HepG2 (cell line): ENCODE results near the gene QRICH2. TPM values are rescaled to one million over a fixed set of nuclear protein-coding genes. Genes with fewer than 3 reads are reported as not detected.

Experiments used
- ATAC-seq: fragments of 200-7000 bp; cut with Tn5 transposase; 3 replicates; pipeline ENCODE4 v1.9.1; 2020; ENCODE audit warnings: mild to moderate bottlenecking, moderate library complexity
- BruUV-seq: library from RNA; stranded (reverse); fragments of 400-500 nt; replicated peaks from 2 replicates; lab custom pipeline; 2021; lab: Mats Ljungman, UMichigan
- CTCF ChIA-PET: fragments of 300-600 bp; formaldehyde crosslinking; extraction: SDS; loops from one replicate; lab custom pipeline; 2021; ENCODE audit warnings: low total read pairs, inconsistent platforms, low intra/inter-chr PET ratio; lab: Yijun Ruan, JAX
- POLR2A ChIA-PET: fragments of 350-600 bp; sonication (Branson Sonifier 250); formaldehyde crosslinking; loops from one replicate; lab custom pipeline; 2020; ENCODE audit warnings: antibody characterized with exemption, inconsistent platforms; lab: Yijun Ruan, JAX
- DNase-seq: peaks from one replicate; pipeline ENCODE4 v3.0.0-alpha.2; 2015; ENCODE audit warnings: low spot score
- FAIRE-seq: peaks from 3 replicates; lab custom pipeline; 2011; peaks lifted over from hg19 to GRCh38; lab: Jason Lieb, UNC
- H2AFZ ChIP-seq: one replicate; pipeline ENCODE4 v1.6.1; 2011; ENCODE audit warnings: low read length, inconsistent platforms
- H3K27ac ChIP-seq: fragments of 300-600 bp; 3 replicates; pipeline ENCODE4 v1.8.0; 2011; ENCODE audit warnings: mixed run types, mild to moderate bottlenecking, mixed read lengths, low read length, inconsistent platforms; ENCODE audit not compliant: insufficient read depth; ENCODE audit errors: extremely low read length
- H3K27me3 ChIP-seq, 2 experiments: fragments of 200-600 bp in 1 of 2; 2 replicates in 1 of 2; 3 replicates in 1 of 2; pipeline versions ENCODE4 v1.6.0 to v1.8.0; 2011; ENCODE audit warnings: low read length in 2 of 2, mild to moderate bottlenecking in 2 of 2, moderate library complexity in 2 of 2, inconsistent platforms in 1 of 2; ENCODE audit not compliant: insufficient read depth in 2 of 2, control insufficient read depth in 1 of 2
- H3K36me3 ChIP-seq, 2 experiments: fragments of 200-600 bp in 1 of 2; replicated peaks in 1 of 2; 2 replicates in 1 of 2; 3 replicates in 1 of 2; pipeline versions ENCODE4 v1.5.1 to v1.8.0; 2011; ENCODE audit warnings: low read length in 2 of 2, inconsistent platforms in 1 of 2; ENCODE audit not compliant: insufficient read depth in 2 of 2, control insufficient read depth in 1 of 2
- H3K4me1 ChIP-seq: 2 replicates; pipeline ENCODE4 v1.5.1; 2012; ENCODE audit warnings: low read length, inconsistent platforms; ENCODE audit not compliant: insufficient read depth
- H3K4me2 ChIP-seq: 2 replicates; pipeline ENCODE4 v1.6.0; 2011; ENCODE audit warnings: low read depth, low read length, inconsistent platforms
- H3K4me3 ChIP-seq, 3 experiments: fragments of 200-600 bp in 1 of 3; sonication (generic), shearing (Covaris generic) in 1 of 3; replicated peaks in 1 of 3; 2 replicates each; pipeline ENCODE4 v1.5.1; 2011 to 2016; ENCODE audit warnings: low read length in 3 of 3, inconsistent platforms in 2 of 3, low read depth in 2 of 3, mild to moderate bottlenecking in 2 of 3, control low read depth in 1 of 3, mixed read lengths in 1 of 3; ENCODE audit not compliant: insufficient read depth in 1 of 3
- H3K79me2 ChIP-seq: one replicate; pipeline ENCODE4 v1.6.1; 2011; ENCODE audit warnings: low read length, inconsistent platforms; ENCODE audit not compliant: insufficient read depth
- H3K9ac ChIP-seq: 2 replicates; pipeline ENCODE4 v1.6.0; 2011; ENCODE audit warnings: mild to moderate bottlenecking, low read depth, low read length, inconsistent platforms; ENCODE audit not compliant: insufficient read depth
- H3K9me3 ChIP-seq: 2 replicates; pipeline ENCODE4 v1.5.1; 2012; ENCODE audit warnings: mild to moderate bottlenecking, low read length
- H4K20me1 ChIP-seq: 2 replicates; pipeline ENCODE4 v1.6.0; 2011; ENCODE audit warnings: inconsistent platforms, mild to moderate bottlenecking, low read length, moderate library complexity; ENCODE audit not compliant: insufficient read depth
- HCFC1 ChIP-seq: fragments of 150-350 bp; IDR thresholded peaks from 2 replicates; pipeline ENCODE4 v1.6.1; 2014; ENCODE audit warnings: low read depth, low read length
- HNRNPL ChIP-seq: fragments of 200-400 bp; formaldehyde crosslinking; IDR thresholded peaks from 2 replicates; pipeline ENCODE4 v1.6.1; 2017; ENCODE audit warnings: mild to moderate bottlenecking, low read depth, low read length
- MYNN ChIP-seq: sonication (generic); formaldehyde crosslinking; IDR thresholded peaks from 2 replicates; pipeline ENCODE4 v1.4.0; 2020; ENCODE audit warnings: mild to moderate bottlenecking, low read depth, missing genetic modification reagents
- PHF5A ChIP-seq: IDR thresholded peaks from one replicate; pipeline ENCODE4 v1.6.1; 2018; ENCODE audit warnings: low read depth, missing genetic modification reagents; ENCODE audit not compliant: unreplicated experiment
- ZFP90 ChIP-seq: sonication (generic); formaldehyde crosslinking; IDR thresholded peaks from 2 replicates; pipeline ENCODE4 v1.8.0; 2022; ENCODE audit warnings: missing genetic modification reagents, mild to moderate bottlenecking, inconsistent platforms, borderline replicate concordance
- ZNF337 ChIP-seq: sonication (generic); formaldehyde crosslinking; IDR thresholded peaks from 2 replicates; pipeline ENCODE4 v1.5.1; 2020; ENCODE audit warnings: missing genetic modification reagents, low read depth, mild to moderate bottlenecking, borderline replicate concordance
- ZNF430 ChIP-seq: sonication (generic); formaldehyde crosslinking; IDR thresholded peaks from 2 replicates; pipeline ENCODE4 v1.9.0; 2021; ENCODE audit warnings: mild to moderate bottlenecking, missing genetic modification reagents
- ZNF720 ChIP-seq: sonication (generic); formaldehyde crosslinking; IDR thresholded peaks from 2 replicates; pipeline ENCODE4 v1.4.0; 2020; ENCODE audit warnings: missing genetic modification reagents
- ZNF761 ChIP-seq: sonication (generic); formaldehyde crosslinking; conservative IDR thresholded peaks from 2 replicates; pipeline ENCODE4 v1.4.0; 2020; ENCODE audit warnings: mild to moderate bottlenecking, missing genetic modification reagents
- WGBS: methylation state at CpG from one replicate; pipeline ENCODE4 v1.1.6; 2017; ENCODE audit warnings: low lambda C conversion rate; 5-methylcytosine and 5-hydroxymethylcytosine counted together
- in situ Hi-C: cut with HindIII; loops from 2 replicates; pipeline ENCODE4 v1.10.0; 2017; ENCODE audit warnings: low pct_unique_long_range_greater_than_20kb; ENCODE audit not compliant: extremely low pct_ligation_motif_present
- intact Hi-C: fragments of 100-400 bp; cut with micrococcal nuclease; formaldehyde crosslinking; loops from one replicate; pipeline ENCODE4 v1.10.0; 2022; ENCODE audit not compliant: unreplicated experiment
- polyA plus RNA-seq, 8 experiments: library from polyadenylated mRNA; depleted of rRNA in 3 of 8; stranded (reverse) in 7 of 8; unstranded in 1 of 8; fragments of >200 nt; fragmentation: Illumina TruSeq in 4 of 8; extraction: Trizol in 4 of 8; gene quantifications; 2 replicates each; pipeline versions ENCODE4 v1.2.1 to v1.2.3, GENCODE V29; 2011 to 2016; ENCODE audit warnings: low read depth in 4 of 8, missing spikeins in 1 of 8, mixed read lengths in 1 of 8; ENCODE audit not compliant: insufficient read depth in 1 of 8
- total RNA-seq, 5 experiments: library from RNA; depleted of rRNA; stranded (reverse); fragments of >200 nt; fragmentation: Illumina TruSeq; extraction: Trizol; gene quantifications; 2 replicates each; pipeline ENCODE4 v1.2.3, GENCODE V29; 2016; ENCODE audit warnings: low read depth in 1 of 5
- TF ChIP-seq, protein P1 (sequence below): sonication (generic); formaldehyde crosslinking; IDR thresholded peaks from 2 replicates; pipeline ENCODE4 v1.4.0; 2020; ENCODE audit warnings: missing genetic modification reagents, borderline replicate concordance
- TF ChIP-seq, protein P2 (sequence below): sonication (generic); formaldehyde crosslinking; IDR thresholded peaks from 2 replicates; pipeline ENCODE4 v1.4.0; 2020; ENCODE audit warnings: missing genetic modification reagents
- TF ChIP-seq, protein P3 (sequence below): sonication (generic); formaldehyde crosslinking; IDR thresholded peaks from 2 replicates; pipeline ENCODE4 v1.4.0; 2020; ENCODE audit warnings: missing genetic modification reagents

Gene QRICH2
- total and polyA plus RNA-seq, 2 of the 13 experiments (the other 11 are each of a cell fraction or from before 2014, with no cell fraction given): 3.7 to 5.7 TPM

DNA sequence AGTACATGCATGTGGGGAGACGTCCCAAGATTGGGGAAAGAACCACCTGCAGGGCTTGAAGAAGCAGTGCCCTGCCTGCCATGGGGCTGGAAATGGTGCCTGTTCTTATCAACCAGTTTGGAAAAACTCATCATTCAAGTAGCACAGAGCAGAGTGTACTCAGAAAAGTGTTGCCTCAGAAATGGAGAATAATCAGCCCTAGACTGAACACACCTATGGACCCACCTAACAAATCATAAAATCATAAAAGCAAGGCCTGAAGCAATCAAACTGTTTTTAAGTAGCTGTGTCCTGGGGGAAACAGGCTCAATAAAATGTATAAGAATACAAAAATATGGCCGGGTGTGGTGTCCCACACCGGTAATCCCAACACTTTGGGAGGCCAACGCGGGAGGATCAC is 11.2 kb downstream of the QRICH2 start (continued):
- TF ChIP-seq, protein P1, sequence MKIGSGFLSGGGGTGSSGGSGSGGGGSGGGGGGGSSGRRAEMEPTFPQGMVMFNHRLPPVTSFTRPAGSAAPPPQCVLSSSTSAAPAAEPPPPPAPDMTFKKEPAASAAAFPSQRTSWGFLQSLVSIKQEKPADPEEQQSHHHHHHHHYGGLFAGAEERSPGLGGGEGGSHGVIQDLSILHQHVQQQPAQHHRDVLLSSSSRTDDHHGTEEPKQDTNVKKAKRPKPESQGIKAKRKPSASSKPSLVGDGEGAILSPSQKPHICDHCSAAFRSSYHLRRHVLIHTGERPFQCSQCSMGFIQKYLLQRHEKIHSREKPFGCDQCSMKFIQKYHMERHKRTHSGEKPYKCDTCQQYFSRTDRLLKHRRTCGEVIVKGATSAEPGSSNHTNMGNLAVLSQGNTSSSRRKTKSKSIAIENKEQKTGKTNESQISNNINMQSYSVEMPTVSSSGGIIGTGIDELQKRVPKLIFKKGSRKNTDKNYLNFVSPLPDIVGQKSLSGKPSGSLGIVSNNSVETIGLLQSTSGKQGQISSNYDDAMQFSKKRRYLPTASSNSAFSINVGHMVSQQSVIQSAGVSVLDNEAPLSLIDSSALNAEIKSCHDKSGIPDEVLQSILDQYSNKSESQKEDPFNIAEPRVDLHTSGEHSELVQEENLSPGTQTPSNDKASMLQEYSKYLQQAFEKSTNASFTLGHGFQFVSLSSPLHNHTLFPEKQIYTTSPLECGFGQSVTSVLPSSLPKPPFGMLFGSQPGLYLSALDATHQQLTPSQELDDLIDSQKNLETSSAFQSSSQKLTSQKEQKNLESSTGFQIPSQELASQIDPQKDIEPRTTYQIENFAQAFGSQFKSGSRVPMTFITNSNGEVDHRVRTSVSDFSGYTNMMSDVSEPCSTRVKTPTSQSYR (CRISPR knock-in tag): no peak
- no peak for TF ChIP-seq ZNF430

- WGBS: 90% methylated on average over 4 of the region's 4 CpGs
- ATAC-seq: no peak
Observed at GRCh38 chr17:76296186-76296585, 11.9 kb downstream of the QRICH2 start.

More at GRCh38 chr17:76296186-76296585, 11.9 kb downstream of the QRICH2 start:
- peaks cover 6 to 7% of the 10 kb centered on the region in 2 experiments; a peak in 2 of 5 replicates for H3K36me3 ChIP-seq
- no peaks in the 10 kb centered on the region for H3K79me2 ChIP-seq
- H3K4me1 ChIP-seq: no peaks in the 10 kb centered on the region
- H4K20me1 ChIP-seq: no peaks in the 10 kb centered on the region
- H2AFZ ChIP-seq: no peak overlapping the region
- DNase-seq (no peak), FAIRE-seq (no peak)
- no peaks in the 10 kb centered on the region for H3K27me3 ChIP-seq
- no peak overlapping the region for H3K27ac ChIP-seq
- intact Hi-C loops: no loop called here
- H3K4me3 ChIP-seq: no peak overlapping the region
- H3K9me3 ChIP-seq: no peaks in the 10 kb centered on the region
- POLR2A ChIA-PET: interaction anchor here (1.6 kb wide), 1 partner anchor 192 kb away, joined by 3 read pairs; no protein-coding TSS in a partner anchor
- TF ChIP-seq ZNF761 (CRISPR knock-in tag) (no peak), ZNF720 (CRISPR knock-in tag) (no peak), MYNN (CRISPR knock-in tag) (no peak), ZFP90 (no peak), PHF5A (CRISPR knock-in tag) (no peak), HNRNPL (no peak), ZNF337 (CRISPR knock-in tag) (no peak), HCFC1 (no peak)
- TF ChIP-seq, protein P2, sequence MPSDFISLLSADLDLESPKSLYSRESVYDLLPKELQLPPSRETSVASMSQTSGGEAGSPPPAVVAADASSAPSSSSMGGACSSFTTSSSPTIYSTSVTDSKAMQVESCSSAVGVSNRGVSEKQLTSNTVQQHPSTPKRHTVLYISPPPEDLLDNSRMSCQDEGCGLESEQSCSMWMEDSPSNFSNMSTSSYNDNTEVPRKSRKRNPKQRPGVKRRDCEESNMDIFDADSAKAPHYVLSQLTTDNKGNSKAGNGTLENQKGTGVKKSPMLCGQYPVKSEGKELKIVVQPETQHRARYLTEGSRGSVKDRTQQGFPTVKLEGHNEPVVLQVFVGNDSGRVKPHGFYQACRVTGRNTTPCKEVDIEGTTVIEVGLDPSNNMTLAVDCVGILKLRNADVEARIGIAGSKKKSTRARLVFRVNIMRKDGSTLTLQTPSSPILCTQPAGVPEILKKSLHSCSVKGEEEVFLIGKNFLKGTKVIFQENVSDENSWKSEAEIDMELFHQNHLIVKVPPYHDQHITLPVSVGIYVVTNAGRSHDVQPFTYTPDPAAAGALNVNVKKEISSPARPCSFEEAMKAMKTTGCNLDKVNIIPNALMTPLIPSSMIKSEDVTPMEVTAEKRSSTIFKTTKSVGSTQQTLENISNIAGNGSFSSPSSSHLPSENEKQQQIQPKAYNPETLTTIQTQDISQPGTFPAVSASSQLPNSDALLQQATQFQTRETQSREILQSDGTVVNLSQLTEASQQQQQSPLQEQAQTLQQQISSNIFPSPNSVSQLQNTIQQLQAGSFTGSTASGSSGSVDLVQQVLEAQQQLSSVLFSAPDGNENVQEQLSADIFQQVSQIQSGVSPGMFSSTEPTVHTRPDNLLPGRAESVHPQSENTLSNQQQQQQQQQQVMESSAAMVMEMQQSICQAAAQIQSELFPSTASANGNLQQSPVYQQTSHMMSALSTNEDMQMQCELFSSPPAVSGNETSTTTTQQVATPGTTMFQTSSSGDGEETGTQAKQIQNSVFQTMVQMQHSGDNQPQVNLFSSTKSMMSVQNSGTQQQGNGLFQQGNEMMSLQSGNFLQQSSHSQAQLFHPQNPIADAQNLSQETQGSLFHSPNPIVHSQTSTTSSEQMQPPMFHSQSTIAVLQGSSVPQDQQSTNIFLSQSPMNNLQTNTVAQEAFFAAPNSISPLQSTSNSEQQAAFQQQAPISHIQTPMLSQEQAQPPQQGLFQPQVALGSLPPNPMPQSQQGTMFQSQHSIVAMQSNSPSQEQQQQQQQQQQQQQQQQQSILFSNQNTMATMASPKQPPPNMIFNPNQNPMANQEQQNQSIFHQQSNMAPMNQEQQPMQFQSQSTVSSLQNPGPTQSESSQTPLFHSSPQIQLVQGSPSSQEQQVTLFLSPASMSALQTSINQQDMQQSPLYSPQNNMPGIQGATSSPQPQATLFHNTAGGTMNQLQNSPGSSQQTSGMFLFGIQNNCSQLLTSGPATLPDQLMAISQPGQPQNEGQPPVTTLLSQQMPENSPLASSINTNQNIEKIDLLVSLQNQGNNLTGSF: no peak
- TF ChIP-seq, protein P3, sequence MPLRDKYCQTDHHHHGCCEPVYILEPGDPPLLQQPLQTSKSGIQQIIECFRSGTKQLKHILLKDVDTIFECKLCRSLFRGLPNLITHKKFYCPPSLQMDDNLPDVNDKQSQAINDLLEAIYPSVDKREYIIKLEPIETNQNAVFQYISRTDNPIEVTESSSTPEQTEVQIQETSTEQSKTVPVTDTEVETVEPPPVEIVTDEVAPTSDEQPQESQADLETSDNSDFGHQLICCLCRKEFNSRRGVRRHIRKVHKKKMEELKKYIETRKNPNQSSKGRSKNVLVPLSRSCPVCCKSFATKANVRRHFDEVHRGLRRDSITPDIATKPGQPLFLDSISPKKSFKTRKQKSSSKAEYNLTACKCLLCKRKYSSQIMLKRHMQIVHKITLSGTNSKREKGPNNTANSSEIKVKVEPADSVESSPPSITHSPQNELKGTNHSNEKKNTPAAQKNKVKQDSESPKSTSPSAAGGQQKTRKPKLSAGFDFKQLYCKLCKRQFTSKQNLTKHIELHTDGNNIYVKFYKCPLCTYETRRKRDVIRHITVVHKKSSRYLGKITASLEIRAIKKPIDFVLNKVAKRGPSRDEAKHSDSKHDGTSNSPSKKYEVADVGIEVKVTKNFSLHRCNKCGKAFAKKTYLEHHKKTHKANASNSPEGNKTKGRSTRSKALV (CRISPR knock-in tag): no peak
- no peak overlapping the region for H3K4me2 ChIP-seq
- CTCF ChIA-PET: no interaction called here
- no TSS peak for BruUV-seq
- H3K9ac ChIP-seq: no peak overlapping the region
- in situ Hi-C loops: no loop called here
